Measurements from ENCODE around the gene RAMACL. TPM values are rescaled to one million over a fixed set of nuclear protein-coding genes. Genes with fewer than 3 reads are reported as not detected.

Gene RAMACL
- total RNA-seq, 1 donor from 2014 or later, result not detected

DNA sequence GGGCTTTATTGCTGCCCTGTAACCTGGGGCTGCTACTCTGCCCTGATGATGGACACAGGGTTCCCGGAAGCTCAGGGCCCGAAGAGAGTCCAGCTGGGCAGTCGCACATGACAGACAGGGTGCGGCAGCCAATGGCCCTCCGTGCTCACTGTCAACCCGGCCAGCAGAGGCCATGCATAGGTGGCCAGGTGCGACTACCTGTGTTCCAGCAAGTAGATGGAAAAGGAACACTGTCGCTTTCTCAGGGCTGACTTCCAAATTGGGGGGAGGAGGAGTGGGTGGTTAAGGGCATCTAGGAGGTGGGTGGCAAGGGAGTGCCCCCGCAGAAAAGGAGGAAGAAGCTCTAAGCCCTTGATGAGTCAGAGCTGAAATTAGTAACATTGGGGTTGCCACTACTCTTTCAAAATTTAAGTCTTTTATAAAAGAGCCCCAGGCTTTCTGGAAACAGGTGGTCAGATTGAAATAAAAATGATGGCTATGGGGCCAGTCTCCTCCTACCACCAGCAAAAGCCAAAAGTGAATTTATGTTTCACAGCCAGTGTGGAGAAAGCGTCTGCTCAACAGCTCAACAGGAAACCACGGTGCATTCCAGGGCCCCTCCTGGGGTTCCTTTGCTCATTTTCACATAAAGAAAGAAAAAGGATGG lies 2.3 kb upstream of the RAMACL start:
- H3K27ac ChIP-seq, result no peak overlapping the region
- H3K36me3 ChIP-seq, result no peaks in the 10 kb centered on the region
- H3K4me1 ChIP-seq, result no peaks in the 10 kb centered on the region
- DNase-seq (ENCODE audit: low spot score in 2 of 2), result no peak
- intact Hi-C loops (cut with DNase I), result no loop called here
- H3K4me3 ChIP-seq, result no peak overlapping the region
- H3K9me3 ChIP-seq, result no peaks in the 10 kb centered on the region
- TF ChIP-seq, protein P1, sequence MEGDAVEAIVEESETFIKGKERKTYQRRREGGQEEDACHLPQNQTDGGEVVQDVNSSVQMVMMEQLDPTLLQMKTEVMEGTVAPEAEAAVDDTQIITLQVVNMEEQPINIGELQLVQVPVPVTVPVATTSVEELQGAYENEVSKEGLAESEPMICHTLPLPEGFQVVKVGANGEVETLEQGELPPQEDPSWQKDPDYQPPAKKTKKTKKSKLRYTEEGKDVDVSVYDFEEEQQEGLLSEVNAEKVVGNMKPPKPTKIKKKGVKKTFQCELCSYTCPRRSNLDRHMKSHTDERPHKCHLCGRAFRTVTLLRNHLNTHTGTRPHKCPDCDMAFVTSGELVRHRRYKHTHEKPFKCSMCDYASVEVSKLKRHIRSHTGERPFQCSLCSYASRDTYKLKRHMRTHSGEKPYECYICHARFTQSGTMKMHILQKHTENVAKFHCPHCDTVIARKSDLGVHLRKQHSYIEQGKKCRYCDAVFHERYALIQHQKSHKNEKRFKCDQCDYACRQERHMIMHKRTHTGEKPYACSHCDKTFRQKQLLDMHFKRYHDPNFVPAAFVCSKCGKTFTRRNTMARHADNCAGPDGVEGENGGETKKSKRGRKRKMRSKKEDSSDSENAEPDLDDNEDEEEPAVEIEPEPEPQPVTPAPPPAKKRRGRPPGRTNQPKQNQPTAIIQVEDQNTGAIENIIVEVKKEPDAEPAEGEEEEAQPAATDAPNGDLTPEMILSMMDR (IDR thresholded peaks at IDR 0.05), result no peak
- no peaks in the 10 kb centered on the region for H3K27me3 ChIP-seq

DNA sequence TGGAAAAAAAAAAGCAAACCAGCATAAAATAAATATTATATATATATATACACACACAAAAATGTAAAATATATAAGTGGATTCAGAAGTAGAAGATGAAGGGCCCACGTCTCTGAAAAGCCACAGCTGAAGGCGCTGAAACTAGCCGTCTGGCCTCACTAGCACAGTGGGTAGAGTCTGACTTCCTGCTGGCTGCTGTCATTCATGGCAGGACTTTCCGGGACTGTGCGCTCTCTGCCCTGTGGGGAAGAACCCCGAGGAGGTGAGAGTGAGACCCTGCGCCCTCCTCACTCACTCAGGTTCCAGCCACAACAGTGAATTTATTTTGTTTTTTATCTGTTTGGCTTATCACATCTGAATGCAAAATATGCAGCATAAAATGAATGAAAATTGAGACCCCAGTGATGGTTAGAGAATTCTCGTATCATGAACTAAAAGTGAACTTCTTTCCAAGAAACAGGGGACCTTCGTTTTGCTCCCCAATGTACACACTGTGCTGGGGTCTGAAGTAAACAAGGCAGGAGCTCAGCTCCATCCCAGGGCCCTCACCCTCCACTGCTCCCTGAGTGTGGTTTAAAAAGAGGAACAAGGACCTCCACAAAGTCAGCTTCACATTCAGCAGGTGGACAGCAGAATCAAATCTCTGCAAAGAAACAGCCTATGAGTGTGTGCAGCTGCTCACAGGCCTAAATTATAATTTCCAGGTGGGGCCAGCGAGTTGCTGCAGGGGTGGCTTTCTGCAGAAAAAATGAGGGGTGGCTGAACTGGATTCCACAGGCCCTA lies 1.3 kb upstream of the RAMACL start:
- TF ChIP-seq, protein P1 (IDR thresholded peaks at IDR 0.05), result no peak
- no peak overlapping the region for H3K4me3 ChIP-seq
- no peaks in the 10 kb centered on the region for H3K9me3 ChIP-seq
- intact Hi-C loops (cut with DNase I), result no loop called here
- no peaks in the 10 kb centered on the region for H3K36me3 ChIP-seq
- DNase-seq (ENCODE audit: low spot score in 2 of 2), result no peak
- no peak overlapping the region for H3K27ac ChIP-seq
- H3K4me1 ChIP-seq, result no peaks in the 10 kb centered on the region
- H3K27me3 ChIP-seq, result no peaks in the 10 kb centered on the region

DNA sequence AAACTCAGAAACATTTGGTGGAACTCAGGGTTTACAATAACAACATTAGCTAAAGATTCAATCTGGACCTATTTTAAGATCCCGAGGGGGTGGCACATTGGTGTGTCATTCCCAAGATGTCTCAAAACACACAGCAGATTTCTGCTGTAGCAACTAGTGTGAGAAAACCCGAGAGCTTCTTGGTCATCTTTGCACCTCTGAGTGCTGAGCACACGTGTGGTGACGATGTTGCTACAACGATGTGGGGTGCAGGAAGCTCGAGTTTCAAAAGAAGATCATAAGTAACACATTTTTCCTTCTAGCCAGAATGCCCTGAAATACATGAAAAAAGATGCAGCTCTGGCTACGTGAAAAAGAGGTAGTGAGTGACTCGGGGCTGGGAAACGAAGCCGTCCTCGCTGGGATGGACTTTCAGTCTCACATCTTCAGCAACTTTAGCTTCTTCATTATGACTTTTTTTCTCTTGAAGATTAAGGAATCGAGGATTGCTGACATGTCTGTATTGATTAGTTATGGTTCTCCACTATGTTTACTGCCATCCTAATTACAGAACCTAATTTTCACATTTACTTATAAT lies 1.5 kb downstream of the RAMACL start:
- TF ChIP-seq, protein P1 (IDR thresholded peaks at IDR 0.05), result no peak
- no peak overlapping the region for H3K4me3 ChIP-seq
- H3K4me1 ChIP-seq, result no peaks in the 10 kb centered on the region
- no peak overlapping the region for H3K27ac ChIP-seq
- H3K36me3 ChIP-seq, result no peaks in the 10 kb centered on the region
- intact Hi-C loops (cut with DNase I), result no loop called here
- no peaks in the 10 kb centered on the region for H3K27me3 ChIP-seq
- H3K9me3 ChIP-seq, result no peaks in the 10 kb centered on the region
- DNase-seq (ENCODE audit: low spot score in 2 of 2), result no peak

DNA sequence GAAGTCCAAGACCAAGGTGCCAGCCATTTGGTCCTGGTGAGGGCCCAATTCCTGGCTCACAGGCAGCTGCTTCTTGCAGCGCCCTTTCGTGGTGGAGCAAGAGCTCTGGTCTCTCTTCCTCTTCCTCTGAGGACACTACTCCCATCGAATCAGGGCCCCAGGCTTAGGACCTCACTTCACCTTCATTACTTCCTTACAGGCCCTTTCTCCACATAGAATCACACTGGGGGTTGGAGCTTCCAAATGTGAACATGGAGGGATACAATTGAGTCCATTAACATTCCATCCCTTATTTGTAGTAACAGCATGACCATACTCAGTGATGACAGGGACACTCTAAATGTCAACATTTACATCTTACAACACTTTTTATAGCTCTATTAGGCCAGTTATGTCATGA lies 2.3 kb downstream of the RAMACL start:
- intact Hi-C loops (cut with DNase I), result no loop called here
- Histone ChIP-seq H3K9me3 (no peaks in the 10 kb centered on the region), H3K27me3 (no peaks in the 10 kb centered on the region), H3K4me1 (no peaks in the 10 kb centered on the region), H3K27ac (no peak overlapping the region), H3K4me3 (no peak overlapping the region), H3K36me3 (no peaks in the 10 kb centered on the region)
- TF ChIP-seq, protein P1 (IDR thresholded peaks at IDR 0.05), result no peak
- DNase-seq (ENCODE audit: low spot score in 2 of 2), result no peak

DNA sequence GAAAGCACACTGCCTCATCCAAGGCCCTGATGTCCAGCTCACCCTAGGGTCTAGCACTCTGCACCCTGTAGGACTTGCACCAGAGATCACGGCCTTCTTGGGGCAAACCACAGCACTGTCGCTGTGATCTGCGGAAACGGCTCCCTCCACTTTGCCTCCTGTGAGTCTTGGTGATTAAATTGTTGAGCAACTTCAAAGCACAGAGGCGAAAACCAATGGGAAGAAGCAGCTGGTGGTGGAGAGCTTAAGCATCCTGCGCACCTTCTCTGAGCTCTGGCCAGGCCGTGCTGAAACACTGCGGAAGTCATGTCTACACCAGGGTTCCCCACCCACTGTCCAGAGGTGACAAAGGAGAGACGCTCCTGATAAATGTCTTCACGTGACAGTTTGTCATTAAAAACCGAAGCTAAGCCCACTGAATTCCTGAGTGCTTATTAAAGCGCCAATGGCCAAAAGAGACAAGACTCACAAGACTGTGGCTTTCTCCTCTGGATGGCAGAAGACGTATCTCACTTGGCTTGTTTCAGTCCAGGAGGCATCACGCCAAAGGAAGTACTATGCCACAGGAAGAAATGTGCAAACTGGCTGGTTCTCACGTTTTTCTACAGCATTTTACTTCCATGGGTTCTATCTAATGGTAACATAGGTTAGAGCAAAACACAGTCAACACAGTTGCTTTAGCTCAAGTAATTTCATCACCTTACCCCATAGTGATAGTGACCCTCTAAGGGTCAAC lies 3.1 kb downstream of the RAMACL start:
- intact Hi-C loops (cut with DNase I), result no loop called here
- no peaks in the 10 kb centered on the region for H3K4me1 ChIP-seq
- H3K27me3 ChIP-seq, result no peaks in the 10 kb centered on the region
- no peaks in the 10 kb centered on the region for H3K9me3 ChIP-seq
- no peak overlapping the region for H3K27ac ChIP-seq
- no peaks in the 10 kb centered on the region for H3K36me3 ChIP-seq
- H3K4me3 ChIP-seq, result no peak overlapping the region
- DNase-seq (ENCODE audit: low spot score in 2 of 2), result no peak
- TF ChIP-seq, protein P1 (IDR thresholded peaks at IDR 0.05), result no peak
